ENCODE results near the gene ETV5.

DNA sequence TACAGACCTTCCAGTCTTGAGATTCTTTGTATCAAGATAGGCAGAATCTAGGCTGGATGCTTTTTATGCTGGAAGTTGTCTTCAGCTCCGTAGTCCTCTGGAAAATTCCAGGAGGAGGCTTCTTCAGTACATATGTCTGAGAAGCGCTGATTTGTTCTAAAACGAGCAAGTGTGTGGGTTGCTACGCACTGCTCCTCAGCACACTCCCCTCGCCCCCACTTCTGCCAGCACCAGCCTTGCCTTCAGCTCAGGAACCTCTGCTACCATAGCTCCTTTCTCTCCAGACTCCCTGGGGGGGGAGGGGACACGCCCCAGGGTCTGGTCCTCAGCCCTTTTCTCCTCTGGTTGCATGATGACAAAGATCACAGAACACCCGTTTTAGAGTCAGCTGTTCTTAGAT lies 95.6 kb downstream of the ETV5 start:
- no peak for TF ChIP-seq CTCF (IDR thresholded peaks at IDR 0.05 in 2 of 3, conservative IDR thresholded peaks at IDR 0.05 in 1 of 3; ENCODE audit: insufficient read depth in 2 of 3, low read depth in 1 of 3, low read length in 3 of 3)
- TF ChIP-seq SMARCE1 (IDR thresholded peaks at IDR 0.05) = no peak
- no peak for TF ChIP-seq TAF1 (IDR thresholded peaks at IDR 0.05; ENCODE audit: control insufficient read depth, extremely low read depth, insufficient read depth, low read length, severe bottlenecking)
- TF ChIP-seq CHD1 (IDR thresholded peaks at IDR 0.05; ENCODE audit: low read length) = no peak
- TF ChIP-seq MYC (IDR thresholded peaks at IDR 0.05; ENCODE audit: low read depth, low read length) = no peak
- no peak for TF ChIP-seq MYC (CRISPR knock-in tag; IDR thresholded peaks at IDR 0.05; ENCODE audit: borderline replicate concordance, low read depth)
- TF ChIP-seq, protein P1, sequence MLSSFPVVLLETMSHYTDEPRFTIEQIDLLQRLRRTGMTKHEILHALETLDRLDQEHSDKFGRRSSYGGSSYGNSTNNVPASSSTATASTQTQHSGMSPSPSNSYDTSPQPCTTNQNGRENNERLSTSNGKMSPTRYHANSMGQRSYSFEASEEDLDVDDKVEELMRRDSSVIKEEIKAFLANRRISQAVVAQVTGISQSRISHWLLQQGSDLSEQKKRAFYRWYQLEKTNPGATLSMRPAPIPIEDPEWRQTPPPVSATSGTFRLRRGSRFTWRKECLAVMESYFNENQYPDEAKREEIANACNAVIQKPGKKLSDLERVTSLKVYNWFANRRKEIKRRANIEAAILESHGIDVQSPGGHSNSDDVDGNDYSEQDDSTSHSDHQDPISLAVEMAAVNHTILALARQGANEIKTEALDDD (IDR thresholded peaks at IDR 0.05) = no peak
- TF ChIP-seq SP2 (IDR thresholded peaks at IDR 0.05; ENCODE audit: extremely low read depth, low read depth, low read length, poor library complexity, severe bottlenecking) = no peak
- no peak for TF ChIP-seq SMAD1 (IDR thresholded peaks at IDR 0.05; ENCODE audit: low read depth, low read length, partially characterized antibody)
- no peak for TF ChIP-seq ZNF175 (CRISPR knock-in tag; IDR thresholded peaks at IDR 0.05; ENCODE audit: low read depth)
- TF ChIP-seq ZNF507 (tag; conservative IDR thresholded peaks at IDR 0.05) = no peak
- no peak for TF ChIP-seq PHF8 (IDR thresholded peaks at IDR 0.05; ENCODE audit: borderline replicate concordance, low read length)
- no peak for TF ChIP-seq COPS2 (conservative IDR thresholded peaks at IDR 0.05)
- TF ChIP-seq CREB3L1 (IDR thresholded peaks at IDR 0.05; ENCODE audit: borderline replicate concordance, low read depth) = no peak
- TF ChIP-seq CTBP1 (IDR thresholded peaks at IDR 0.05; ENCODE audit: borderline replicate concordance) = no peak

Measured in K562 (cell line).